SK-N-SH (cell line): ENCODE data around the gene TBCCD1.

ENCODE experiments used
- EZH2phosphoT487 ChIP-seq: fragments of 200-600 bp; sonication (generic); IDR thresholded peaks from 2 replicates; pipeline ENCODE4 v1.6.1; 2017; ENCODE audit warnings: low read depth, mixed run types, mild to moderate bottlenecking, antibody characterized with exemption, moderate library complexity, borderline replicate concordance
- JUND ChIP-seq: IDR thresholded peaks from 2 replicates; pipeline ENCODE4 v1.4.0; 2012
- MXI1 ChIP-seq: IDR thresholded peaks from 2 replicates; pipeline ENCODE4 v1.6.1; 2012; ENCODE audit warnings: mild to moderate bottlenecking, low read depth, low read length, improper control_type of control experiment
- NFIC ChIP-seq: IDR thresholded peaks from 2 replicates; pipeline ENCODE4 v1.4.0; 2012; ENCODE audit warnings: borderline replicate concordance
- POLR2AphosphoS5 ChIP-seq: IDR thresholded peaks from 2 replicates; pipeline ENCODE4 v1.6.1; 2012; ENCODE audit warnings: low read depth, low read length
- TAF1 ChIP-seq: IDR thresholded peaks from 2 replicates; pipeline ENCODE4 v1.6.1; 2012; ENCODE audit warnings: low read depth, mild to moderate bottlenecking, low read length, moderate library complexity, borderline replicate concordance
- YY1 ChIP-seq: IDR thresholded peaks from 2 replicates; pipeline ENCODE4 v1.4.0; 2012; ENCODE audit warnings: low read depth, mild to moderate bottlenecking
- ZBTB33 ChIP-seq: IDR thresholded peaks from 2 replicates; pipeline ENCODE4 v1.4.0; 2012; ENCODE audit warnings: low read depth, borderline replicate concordance
- TF ChIP-seq, protein P1 (sequence below): IDR thresholded peaks from 2 replicates; pipeline ENCODE4; 2012
- TF ChIP-seq, protein P2 (sequence below): fragments of 200-600 bp; sonication (generic); IDR thresholded peaks from 2 replicates; pipeline ENCODE4 v1.6.1; 2017; ENCODE audit warnings: antibody characterized with exemption, mild to moderate bottlenecking, moderate library complexity
- TF ChIP-seq, protein P3 (sequence below): IDR thresholded peaks from 2 replicates; pipeline ENCODE4 v1.4.0; 2012; ENCODE audit warnings: low read depth

DNA sequence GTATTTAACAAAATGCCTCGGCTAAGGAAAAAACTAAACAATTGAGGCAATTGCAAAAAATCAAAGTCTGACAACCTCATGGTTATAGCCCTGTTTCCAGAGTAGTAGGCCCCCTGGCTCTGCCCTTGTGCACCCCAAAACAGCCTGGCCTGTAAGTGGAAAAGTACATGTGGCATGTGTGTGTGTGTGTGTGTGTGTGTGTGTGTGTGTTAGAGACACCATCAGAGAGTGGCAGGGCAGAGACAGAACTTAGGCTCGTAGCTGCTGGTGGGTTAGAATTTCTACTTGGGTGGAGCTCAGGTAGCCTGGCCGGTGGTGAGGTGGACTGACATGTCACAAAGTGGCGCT, 31.6 kb upstream of the TBCCD1 start:
- TF ChIP-seq, protein P1, sequence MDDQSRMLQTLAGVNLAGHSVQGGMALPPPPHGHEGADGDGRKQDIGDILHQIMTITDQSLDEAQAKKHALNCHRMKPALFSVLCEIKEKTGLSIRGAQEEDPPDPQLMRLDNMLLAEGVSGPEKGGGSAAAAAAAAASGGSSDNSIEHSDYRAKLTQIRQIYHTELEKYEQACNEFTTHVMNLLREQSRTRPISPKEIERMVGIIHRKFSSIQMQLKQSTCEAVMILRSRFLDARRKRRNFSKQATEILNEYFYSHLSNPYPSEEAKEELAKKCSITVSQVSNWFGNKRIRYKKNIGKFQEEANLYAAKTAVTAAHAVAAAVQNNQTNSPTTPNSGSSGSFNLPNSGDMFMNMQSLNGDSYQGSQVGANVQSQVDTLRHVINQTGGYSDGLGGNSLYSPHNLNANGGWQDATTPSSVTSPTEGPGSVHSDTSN, result no peak
- TF ChIP-seq NFIC (no peak), TAF1 (no peak), ZBTB33 (no peak), YY1 (no peak), POLR2AphosphoS5 (no peak), EZH2phosphoT487 (no peak), JUND (no peak), MXI1 (no peak)
- TF ChIP-seq, protein P2, sequence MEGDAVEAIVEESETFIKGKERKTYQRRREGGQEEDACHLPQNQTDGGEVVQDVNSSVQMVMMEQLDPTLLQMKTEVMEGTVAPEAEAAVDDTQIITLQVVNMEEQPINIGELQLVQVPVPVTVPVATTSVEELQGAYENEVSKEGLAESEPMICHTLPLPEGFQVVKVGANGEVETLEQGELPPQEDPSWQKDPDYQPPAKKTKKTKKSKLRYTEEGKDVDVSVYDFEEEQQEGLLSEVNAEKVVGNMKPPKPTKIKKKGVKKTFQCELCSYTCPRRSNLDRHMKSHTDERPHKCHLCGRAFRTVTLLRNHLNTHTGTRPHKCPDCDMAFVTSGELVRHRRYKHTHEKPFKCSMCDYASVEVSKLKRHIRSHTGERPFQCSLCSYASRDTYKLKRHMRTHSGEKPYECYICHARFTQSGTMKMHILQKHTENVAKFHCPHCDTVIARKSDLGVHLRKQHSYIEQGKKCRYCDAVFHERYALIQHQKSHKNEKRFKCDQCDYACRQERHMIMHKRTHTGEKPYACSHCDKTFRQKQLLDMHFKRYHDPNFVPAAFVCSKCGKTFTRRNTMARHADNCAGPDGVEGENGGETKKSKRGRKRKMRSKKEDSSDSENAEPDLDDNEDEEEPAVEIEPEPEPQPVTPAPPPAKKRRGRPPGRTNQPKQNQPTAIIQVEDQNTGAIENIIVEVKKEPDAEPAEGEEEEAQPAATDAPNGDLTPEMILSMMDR, result no peak
- TF ChIP-seq, protein P3, sequence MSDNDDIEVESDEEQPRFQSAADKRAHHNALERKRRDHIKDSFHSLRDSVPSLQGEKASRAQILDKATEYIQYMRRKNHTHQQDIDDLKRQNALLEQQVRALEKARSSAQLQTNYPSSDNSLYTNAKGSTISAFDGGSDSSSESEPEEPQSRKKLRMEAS, result no peak
